ENCODE results near the gene PTGES.
A peak's percentile ranks its signal among the peaks of the same experiment; 100 is the strongest.

Gene PTGES

GRCh38 chr9:129718647-129719046, 34.2 kb downstream of the PTGES start:
- DNase-seq (ENCODE audit: low spot score), result no peak

DNA sequence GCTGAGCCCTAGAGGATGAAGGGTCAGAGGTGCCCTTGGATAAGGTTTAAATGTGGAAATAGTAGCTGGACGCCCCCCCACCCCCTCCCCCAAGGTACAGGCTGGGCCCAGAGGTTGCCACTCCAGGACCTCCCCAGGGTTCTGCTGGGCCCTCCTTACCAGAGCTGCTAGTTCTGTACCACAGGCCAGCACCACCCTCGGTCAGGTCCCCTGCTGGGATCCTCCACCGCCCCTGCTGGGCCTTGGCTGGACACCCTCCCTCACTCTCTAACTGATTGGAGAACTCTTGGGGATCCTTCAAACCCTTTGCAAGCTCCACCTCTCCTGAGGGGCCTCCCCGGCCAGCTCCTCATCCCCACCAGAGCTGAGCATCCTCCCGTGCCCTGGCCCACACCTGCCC, 34.9 kb downstream of the PTGES start:
- no peak for DNase-seq (ENCODE audit: low spot score)

DNA sequence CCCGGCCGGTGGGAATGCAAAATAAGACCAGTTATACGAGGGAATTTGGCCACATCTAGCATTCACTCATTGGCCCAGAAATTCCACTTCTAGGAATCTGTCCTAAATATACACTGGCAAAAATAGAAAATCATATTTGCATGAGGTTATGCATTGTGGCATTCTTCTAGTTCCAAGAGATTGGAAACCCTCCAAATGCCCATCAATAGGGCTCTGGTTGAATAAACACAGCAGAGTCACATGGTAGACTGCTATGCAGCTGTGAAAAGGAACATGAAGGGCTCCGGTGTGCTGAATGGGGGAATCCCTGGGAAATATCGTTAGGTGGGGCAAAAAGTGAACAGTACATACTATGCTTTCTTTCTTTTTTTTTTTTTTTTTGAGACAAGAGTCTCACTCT, 36.8 kb downstream of the PTGES start:
- no peak for DNase-seq (ENCODE audit: low spot score)

GRCh38 chr9:129714511-129715061, 38.3 kb downstream of the PTGES start:
- DNase-seq (ENCODE audit: low spot score), result no peak

GRCh38 chr9:129713402-129713679, 39.5 kb downstream of the PTGES start:
- no peak for DNase-seq (ENCODE audit: low spot score)

- DNase-seq (ENCODE audit: low spot score), result peak; percentile 29
These were observed 40.0 kb downstream of the PTGES start for GRCh38 chr9:129712634-129713401.

DNA sequence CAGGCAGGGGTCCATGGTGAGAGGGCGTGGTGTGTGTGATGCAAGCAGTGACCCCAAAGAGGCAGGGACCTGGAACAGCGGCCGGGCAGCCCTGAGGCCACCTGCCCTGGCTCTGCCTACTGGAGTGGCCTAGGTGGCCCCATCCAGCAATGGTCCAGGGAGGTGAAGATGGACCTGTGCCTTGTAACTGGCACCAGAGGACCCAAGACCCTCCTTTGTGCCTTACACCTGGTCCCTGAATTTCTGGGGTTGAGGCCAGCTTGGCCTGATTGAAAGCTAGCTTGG, 42.7 kb downstream of the PTGES start:
- DNase-seq (ENCODE audit: low spot score), result no peak

- no peak for DNase-seq (ENCODE audit: low spot score)
These were observed 43.2 kb downstream of the PTGES start for GRCh38 chr9:129709438-129710168.

DNA sequence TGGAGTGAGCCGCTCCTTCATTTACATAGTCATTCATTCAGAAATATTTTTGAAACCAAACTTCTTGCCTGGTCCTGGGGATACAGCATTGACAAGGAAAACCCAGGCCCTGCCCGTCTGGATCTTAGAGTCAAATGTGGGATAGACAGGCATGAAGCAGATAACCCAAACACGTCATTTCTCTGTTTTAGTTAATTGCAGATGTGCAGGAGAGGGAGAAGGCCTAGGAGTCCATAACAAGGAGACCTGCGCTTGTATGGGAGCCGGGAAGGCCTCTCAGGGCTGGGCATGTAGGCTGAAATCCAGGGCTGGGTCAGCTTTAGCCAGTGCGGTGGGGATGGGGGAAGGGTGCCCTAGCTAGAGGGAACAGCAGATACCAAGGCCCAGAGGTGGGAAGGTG, 44.0 kb downstream of the PTGES start:
- DNase-seq (ENCODE audit: low spot score), result no peak

- DNase-seq (ENCODE audit: low spot score), result no peak
These were observed 48.0 kb downstream of the PTGES start for GRCh38 chr9:129704807-129705206.

GRCh38 chr9:129703667-129704355, 49.0 kb downstream of the PTGES start:
- DNase-seq (ENCODE audit: low spot score), result no peak

DNA sequence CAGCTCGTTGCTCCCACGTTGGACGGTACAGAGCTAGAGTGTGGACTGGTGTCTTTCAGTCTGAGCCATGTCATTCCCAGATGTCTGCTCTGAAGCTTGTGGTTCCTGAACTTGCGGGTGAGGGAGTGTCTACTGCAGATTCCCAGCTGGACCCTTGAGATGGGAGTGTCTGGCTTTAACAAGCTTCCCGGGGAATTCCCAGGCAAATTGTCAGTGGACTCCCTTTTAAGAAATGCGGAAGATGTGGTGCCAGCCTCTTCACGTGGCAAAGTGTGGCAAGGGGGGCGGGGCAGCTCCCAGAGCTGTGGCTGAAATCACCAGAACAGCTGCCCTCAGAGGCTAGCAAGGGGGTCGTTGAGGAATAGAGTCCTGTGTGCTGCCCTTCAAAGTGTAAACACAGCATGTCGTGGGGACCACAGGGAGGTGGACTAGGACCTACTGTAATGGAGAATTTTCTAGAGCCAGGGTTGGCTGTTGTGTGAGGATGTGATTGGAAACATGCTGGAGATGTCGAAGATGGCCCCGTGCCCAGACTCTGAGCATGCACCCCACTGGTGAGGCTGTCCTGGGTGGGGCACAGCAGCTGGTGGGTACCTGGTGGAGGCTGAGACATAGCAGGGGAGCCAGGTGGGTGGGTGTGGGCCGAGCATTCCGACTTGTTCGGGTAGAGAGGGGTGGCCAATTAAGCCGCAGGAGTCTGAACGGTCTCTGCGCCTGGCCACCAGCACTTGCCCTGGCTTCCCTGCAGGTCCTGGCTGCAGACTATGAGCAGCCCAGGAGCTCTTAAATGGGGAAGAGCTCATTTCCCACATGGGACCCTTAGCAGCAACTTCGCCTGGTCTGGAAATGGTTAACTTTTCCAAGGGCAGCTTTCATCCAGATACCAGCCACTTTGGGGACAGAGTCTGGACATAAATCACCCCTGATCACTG, 50.0 kb downstream of the PTGES start:
- no peak for DNase-seq (ENCODE audit: low spot score)

- no peak for DNase-seq (ENCODE audit: low spot score)
These were observed 51.3 kb downstream of the PTGES start for GRCh38 chr9:129701549-129701948.

GRCh38 chr9:129701054-129701453, 51.8 kb downstream of the PTGES start:
- DNase-seq (ENCODE audit: low spot score), result no peak

GRCh38 chr9:129698254-129698757, 54.5 kb downstream of the PTGES start:
- DNase-seq (ENCODE audit: low spot score), result no peak

DNA sequence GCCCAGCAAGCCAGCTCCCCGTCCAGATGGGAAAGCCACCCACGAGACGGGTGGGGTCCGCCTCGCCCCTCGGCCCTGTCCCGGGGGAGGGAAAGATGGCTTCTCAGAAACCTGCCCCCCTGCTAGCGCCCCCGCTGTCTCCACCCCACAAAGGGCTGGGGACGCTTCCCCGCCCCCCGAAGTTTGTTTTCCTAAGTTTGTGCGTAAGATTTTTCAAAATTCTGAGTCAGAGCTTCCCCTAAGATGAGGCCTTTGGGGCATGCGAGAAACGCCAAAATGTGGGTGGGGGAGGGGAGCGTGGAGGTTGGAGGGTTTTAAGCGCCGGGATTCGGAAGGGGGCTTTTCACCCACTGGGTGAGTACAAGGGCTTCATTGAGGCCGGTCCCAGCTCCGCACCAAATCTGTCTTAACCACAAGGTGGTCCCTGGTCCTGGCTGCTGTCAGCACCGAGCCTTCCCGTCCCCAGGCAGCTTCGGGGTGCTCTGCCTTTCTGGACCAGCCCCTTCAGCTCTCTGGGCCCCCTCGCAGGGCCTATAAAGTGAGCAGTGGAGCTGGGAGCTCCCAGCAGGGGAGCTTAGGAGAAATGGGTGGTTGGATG, 55.1 kb downstream of the PTGES start:
- no peak for DNase-seq (ENCODE audit: low spot score)

GRCh38 chr9:129696944-129697655, 55.7 kb downstream of the PTGES start:
- no peak for DNase-seq (ENCODE audit: low spot score)

DNA sequence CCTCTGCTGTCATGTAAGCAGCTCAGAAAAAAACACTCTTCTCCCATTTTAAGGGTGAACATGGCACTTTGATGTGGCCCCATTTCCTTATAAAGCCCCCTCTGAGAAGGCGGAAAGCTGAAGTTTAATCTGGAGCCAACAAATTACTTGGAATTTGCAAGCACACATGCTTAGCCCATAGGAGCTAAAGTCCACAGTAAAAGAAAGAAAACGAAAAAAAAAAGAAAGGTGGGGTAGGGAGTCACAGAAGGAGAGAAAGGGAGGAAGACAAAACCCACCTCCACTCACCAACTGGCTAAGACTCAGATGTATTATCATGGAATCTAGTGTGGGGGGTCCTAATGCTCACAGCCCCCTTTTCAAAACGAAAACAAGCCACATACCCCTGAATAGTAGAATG, 57.0 kb downstream of the PTGES start:
- DNase-seq (ENCODE audit: low spot score), result no peak

DNA sequence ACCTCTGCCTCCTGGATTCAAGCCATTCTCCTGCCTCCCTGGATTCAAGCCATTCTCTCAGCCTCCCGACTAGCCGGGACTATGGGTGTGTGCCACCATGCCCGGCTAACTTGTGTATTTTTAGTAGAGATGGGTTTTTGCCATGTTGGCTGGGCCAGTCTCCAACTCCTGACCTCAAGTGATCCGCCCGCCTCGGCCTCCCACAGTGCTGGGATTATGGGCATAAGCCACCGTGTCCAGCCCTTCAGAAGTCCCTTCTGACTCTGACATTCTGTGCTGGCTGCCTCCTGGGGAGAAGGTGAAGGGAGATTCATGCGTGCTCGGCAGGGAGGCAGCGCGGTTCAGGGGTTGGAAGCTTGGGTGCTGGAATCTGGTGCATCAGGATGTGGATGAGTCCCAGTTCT, 58.6 kb downstream of the PTGES start:
- no peak for DNase-seq (ENCODE audit: low spot score)

GRCh38 chr9:129693741-129694140, 59.1 kb downstream of the PTGES start:
- DNase-seq (ENCODE audit: low spot score), result no peak

- no peak for DNase-seq (ENCODE audit: low spot score)
These were observed 60.3 kb downstream of the PTGES start for GRCh38 chr9:129692534-129692933.

All from Ammon's horn (tissue), 1 donor.